Activated naive CD4-positive, alpha-beta T cell treated with Interleukin-2 at 50 U/mL for 16 hours (primary cell): ENCODE data around the gene PPP1R7.
A peak's percentile ranks its signal among the peaks of the same experiment; 100 is the strongest.
"Not testable (repeated sequence)": the region's sequence is repeated elsewhere in the genome, so short reads cannot be mapped to it uniquely, and the experiment has no call there.

Source experiments
- DNase-seq: peaks from one replicate; pipeline ENCODE4 v3.0.0-alpha.2; 2020

PPP1R7 gene, protein sequence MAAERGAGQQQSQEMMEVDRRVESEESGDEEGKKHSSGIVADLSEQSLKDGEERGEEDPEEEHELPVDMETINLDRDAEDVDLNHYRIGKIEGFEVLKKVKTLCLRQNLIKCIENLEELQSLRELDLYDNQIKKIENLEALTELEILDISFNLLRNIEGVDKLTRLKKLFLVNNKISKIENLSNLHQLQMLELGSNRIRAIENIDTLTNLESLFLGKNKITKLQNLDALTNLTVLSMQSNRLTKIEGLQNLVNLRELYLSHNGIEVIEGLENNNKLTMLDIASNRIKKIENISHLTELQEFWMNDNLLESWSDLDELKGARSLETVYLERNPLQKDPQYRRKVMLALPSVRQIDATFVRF

DNA sequence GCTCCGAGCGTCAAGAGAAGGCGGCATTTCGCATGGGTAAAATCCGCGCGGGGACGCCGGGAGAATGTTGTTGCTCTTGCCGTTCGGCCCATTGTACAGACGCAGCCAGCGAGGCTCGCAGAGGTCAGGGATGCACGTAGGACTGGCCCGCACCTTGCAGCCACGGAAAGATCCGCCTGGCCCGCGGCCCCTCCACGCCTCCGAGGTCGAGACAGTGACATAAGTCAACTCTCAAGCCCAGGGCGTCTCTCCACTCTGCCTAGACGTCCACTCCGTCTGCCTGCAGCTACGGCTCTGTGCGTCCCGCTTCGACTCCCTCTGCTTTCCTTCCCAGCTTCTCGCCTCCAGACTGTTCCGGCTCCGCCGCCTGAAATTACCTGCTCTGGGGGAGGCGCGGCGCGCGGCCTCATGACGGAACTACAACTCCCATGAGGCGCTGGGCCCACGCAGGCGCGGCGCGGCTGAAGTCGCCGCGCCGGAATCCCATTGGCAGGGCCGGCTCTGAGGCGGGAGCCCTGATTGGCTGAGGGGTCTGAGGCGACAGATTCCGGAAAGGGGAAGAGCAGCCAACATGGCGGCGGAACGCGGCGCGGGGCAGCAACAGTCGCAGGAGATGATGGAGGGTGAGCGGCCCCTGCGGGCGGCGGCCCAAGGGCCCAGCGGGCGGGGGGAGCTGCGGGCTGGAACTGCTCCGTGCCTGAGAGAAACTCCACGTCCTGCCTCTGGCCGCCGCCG lies at the start of gene PPP1R7:
Gene PPP1R7 (plus strand): TSS at position 543 of the 735 bp plus-strand sequence. CDS start 29 bp downstream, at position 572.
- DNase-seq = peak; percentile 95

DNA sequence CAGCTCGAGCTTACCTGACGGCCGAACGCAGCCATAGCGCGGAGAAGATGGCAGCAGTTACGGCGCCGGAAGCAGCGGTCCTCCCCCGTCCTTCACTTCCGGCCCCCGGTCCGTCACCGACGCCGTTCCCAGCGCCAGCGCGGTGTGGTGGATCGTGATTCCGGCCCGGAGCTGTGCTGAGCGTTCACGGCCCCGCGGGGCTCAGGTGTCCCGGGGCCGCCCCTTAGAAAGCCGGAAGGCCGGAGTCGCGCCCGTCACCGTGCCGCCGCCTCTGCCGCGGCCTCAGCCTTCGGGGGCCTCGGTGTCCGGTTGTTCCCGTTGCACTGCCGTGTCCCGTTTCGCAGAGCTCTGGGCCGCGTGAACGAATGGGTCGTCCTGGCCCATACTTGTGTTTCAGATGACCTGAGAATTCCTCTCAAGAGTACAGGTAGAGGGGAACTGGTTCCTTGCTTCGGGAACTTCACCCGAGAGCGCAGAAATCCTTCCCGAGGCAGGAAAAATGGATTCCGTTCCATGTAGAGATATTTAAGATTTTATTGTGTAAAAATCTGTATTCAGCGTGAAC lies 47.9 kb upstream of the PPP1R7 start, which contains the start of gene MTERF4:
Gene MTERF4 (minus strand): TSS at position 49 of the 565 bp plus-strand sequence. CDS start 14 bp downstream, at position 35.
- peak; percentile 90 for DNase-seq

DNA sequence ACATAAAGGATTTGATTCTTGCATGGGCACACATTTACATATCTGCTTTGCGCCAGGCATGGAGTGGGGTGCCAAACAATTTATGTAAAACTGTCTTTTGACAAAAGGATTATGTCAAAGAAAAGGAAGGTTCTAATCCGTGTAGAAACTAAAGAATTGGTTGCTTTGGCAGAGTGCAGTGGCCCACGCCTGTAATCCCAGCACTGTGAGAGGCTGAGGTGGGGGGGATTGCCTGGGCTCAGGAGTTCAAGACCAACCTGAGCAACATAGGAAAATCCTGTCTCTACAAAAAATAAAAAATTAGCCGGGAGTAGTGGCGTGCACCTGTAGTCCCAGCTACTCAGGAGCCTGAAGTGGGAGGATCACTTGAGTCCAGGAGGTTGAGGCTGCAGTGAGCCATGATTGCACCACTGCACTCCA lies 47.1 kb upstream of the PPP1R7 start:
- no peak for DNase-seq

DNA sequence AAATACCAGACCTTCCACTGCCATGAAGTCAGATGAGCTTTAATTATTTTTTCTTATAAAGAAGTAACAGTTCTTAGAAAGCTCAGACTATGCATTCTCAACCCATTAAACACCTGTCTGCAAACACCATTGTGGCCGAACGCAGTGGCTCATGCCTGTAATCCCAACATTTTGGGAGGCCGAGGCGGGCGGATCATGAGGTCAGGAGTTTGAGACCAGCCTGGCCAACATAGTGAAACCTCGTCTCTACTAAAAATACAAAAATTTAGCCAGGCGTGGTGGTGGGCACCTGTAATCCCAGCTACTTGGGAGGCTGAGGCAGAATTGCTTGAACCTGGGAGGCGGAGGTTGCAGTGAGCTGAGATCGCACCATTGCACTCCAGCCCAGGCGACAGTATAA lies 45.7 kb upstream of the PPP1R7 start:
- DNase-seq = not testable (repeated sequence)

DNA sequence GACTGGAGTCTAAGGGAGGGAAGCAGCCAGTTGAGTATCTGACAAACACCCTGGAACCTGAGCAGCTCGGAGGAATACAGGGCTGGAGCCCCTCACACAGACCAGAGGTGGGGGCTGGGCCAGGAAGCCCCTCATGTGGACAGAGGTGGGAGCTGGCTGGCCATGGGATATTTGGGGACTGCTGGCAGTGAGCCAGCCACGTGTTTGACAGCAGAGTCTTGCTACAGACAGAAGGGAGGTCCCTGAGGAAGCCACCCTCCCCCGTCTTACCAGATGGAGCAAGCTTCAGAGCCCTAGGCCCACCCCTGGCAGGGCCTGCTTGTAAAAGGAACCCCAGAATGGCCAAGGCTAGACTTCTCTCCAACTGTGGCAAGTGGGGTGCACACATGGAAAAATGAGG lies 44.6 kb upstream of the PPP1R7 start:
- no peak for DNase-seq

DNA sequence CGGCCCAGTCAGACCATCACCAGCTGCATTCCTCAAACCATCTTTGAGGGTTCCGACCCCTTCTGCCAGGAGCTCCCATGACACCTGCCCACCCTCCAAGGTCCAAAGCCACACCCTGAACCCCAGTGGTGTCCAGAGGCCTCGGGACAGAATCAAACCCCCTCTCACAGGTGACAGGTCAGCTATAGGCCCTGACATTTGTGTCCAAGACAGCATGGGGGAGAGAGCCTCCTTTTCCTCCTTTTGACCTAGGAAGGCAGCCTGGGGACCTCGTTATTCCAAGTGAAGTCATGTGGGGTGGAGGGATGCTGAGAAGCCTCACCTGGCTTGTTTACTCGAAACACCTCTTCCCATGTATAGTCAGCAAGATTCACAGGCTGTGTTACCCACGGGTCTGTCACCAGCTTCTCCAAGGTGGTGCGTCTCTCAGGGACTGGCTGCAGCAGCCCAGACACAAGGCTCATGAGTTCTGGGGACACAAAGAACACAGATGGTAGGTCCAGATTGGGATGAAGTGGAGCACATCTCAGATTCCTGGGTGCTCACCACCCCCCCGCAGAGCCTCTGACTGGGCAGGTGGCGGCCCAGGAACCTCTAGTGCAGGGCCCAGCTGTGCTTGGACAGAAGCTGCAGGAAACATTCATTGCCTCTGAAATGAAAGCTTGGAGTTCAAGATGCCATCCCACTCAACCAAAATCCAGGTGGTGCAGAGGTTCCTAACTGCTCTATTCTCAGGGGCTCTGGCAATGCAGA lies 43.1 kb upstream of the PPP1R7 start:
- no peak for DNase-seq

DNA sequence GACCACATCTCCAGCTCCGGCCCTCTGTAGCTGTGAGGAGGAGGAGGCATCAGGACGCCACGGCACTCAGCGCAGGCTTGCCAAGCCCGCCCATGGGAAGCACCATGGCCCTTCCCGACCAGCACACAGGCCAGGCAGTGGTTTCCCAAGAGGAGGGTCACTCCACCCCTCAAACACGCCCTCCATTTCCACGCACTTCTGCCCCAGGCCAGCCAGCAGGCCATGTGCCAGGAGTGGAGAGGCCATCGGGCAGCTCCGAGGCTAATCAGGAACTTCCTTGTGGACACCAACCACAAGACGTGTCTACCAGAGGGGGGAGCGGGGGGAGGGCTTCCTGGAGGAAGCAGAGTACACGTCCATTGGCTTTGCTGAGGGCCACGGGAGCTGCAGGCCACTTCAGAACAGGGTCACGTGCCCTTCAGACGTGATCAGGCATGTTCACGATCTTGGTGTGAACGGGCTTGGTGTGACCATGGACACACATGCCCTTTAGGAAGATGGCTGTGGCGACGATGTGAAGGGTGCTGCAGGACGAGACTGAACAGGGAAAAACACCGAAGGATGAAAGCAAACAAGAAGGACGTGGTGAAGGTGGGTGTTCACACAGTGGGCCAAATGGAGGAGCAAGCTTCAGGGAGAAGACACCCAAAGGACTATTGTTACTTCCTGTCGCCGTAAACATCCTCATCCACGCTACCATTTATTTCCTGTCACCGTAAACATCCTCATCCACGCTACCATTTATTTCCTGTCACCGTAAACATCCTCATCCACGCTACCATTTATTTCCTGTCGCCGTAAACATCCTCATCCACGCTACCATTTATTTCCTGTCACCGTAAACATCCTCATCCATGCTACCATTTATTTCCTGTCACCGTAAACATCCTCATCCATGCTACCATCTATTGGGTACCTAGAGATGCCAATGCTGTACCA lies 41.7 kb upstream of the PPP1R7 start:
- no peak for DNase-seq

DNA sequence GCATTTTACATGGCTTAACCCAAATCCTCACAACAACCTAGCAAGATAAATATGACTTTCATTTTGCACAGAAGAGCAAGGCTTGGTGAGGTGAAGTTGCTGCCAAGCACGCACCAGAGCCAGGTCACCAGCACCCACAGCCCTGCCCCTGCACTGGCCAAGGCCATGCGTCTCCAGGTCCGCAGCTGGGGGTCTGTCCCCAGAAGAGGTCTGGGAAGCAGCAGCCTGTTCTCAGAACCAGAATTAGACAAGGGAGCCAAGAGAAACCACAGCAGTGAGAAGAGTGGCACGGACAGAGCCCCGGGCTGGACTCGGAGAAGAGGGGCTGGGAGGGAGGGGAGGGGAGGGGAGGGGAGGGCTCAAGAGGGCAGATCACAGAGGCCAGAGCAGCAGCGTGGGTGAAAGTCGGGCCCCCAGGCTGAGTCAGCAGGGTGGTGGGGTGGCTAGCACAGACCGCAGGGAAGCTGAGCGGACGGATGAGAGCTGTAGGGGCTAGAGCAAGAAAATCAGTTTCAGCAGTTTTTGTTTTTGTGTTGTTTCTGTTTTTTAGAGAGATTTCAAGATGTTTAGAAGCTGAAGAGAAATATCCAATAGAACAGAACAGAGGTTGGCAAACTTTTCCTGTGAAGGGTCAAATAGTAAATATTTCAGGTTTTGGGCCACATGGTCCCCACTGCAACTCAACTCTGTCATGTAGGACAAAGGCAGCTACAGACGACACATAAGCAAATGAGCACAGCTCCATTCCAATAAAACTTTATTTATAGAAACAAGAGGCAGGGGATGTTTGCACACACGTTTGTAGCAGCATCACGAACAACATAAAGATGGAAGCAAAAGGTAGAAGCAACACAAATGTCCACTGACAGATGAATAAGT lies 40.8 kb upstream of the PPP1R7 start:
- no peak for DNase-seq

DNA sequence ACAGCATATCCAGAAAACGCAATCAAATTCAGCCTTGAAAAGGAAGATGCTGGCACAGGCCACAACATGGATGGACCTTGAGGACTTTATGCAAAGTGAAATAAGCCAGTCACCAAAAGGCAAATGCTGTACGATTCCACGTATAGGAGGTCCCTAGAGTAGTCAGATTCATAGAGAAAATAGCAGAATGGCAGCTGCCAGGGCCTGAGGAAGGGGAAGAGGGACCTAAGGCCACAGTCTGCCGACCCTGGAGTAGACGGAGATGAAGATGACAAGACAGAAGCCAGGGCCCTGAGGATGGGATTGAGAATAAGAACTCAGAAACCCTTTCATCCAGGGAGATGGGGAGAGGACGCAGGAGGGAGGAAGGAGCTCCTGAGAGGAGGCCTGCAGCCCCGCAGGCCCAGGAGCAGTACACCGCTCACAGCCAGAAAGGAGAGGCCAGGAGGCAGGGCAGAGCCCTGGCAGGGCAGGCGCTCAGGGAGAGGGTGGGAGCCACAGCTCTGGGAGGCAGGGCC lies 40.1 kb upstream of the PPP1R7 start:
- no peak for DNase-seq

DNA sequence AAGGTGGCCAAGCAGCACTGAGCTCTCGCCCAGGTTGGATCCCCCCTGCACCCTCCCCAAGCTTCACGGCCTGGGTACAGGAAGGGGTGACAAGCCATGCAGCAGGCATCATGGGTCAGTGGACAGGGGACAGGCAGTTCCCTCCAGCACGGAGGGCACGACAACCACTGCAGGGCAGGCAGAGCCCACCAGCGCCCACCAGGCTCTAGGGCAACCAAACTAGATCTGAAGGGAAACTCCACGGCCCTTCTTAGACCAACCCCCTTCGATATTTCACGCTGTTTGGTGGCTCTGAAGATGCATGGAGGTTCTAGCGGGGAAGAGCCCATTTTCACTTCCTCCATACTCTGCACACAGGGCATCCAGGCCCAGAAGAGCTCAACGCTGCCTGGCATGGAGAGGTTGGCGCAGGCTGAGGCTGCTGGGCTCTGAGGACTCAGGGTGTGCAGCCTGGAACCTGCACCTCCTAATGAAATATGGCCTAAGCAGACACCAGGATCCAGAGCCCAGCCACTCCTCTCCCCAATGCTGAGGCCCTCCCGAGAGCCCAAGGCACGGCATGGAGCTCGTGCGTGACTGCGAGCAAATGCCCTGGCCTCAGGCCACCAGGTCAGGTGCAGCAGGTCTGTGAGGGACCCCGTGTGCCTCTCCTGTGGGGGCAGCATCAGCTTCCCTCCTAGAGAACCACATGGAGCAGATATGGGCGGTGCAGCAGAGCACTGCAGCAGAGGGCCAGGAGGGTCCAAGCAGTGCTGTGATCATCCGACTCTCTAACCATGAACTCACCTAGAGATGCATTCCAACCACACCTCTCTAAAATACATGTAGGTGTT lies 39.4 kb upstream of the PPP1R7 start:
- DNase-seq = no peak

DNA sequence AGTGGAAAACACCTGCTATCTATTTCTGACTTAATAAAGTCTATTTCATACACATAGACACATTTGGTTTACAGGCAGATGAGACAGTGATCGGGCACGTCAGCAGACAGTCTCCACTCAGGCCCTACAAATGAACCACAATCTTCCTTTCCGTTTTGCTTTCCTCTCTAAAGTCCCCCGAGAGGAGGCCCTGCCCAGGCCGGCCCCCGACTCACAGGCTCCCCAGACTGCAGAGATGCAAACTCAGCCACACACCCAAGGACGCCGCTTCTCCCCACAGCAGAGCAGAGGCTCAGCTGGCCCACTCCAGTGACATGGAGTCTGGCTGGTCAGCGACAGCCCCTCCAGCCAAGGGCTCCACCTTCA lies 38.8 kb upstream of the PPP1R7 start:
- DNase-seq = no peak

DNA sequence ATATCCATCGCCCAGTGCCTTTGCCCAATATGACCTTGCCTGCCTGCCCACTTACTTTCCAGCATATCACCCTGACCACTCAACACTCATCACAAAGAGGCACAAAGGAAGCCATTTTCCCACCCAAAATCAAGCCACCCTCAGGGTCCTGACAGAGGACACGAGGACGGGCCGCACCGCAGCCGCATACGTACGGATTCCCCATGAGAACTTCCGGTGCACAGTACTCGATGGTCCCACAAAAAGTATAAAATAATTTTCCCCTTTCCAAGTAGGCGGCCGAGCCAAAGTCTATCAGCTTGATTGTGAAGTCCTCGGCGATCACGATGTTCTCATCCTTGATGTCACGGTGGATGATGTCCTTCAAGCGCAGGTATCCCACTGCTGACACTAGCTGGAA lies 38.2 kb upstream of the PPP1R7 start:
- DNase-seq = no peak

DNA sequence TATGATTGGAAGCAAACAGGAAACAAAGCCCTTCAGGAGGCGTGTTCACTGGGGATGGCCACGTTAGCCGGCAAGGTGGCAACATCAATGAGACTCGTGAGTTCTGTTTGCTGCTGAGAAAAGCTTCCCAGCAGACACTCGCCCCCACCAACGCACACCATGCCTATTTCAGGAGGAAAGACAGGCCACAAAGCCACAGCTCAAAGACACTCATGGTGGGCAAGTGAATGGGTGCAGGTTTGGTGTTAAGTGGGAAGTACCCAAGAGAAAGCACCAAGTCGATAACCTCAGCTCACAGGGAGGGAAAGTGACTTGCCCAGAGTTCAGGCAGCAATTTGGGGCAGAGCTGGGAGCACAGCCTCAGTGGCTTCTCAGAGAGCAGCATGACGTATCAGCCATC lies 37.7 kb upstream of the PPP1R7 start:
- DNase-seq = peak; percentile 30

DNA sequence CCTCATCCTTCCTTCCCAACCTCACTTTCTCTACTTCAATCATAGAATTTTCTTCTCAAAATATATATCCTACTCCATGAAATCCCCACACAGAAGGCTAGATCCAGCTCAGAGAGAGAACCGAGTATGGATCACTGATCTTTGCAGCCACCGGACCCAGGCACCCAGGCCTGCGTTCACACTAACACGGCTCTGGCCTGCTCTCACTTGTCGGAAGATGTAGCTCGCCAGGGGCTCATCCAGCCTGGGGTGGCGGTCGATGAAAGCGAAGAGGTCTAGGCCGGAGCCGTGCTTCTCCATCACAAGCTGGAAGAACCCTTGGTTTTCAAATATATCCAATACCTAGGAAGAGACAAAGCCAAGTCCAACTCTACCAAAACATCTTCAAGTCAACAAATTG lies 35.4 kb upstream of the PPP1R7 start:
- DNase-seq = no peak

DNA sequence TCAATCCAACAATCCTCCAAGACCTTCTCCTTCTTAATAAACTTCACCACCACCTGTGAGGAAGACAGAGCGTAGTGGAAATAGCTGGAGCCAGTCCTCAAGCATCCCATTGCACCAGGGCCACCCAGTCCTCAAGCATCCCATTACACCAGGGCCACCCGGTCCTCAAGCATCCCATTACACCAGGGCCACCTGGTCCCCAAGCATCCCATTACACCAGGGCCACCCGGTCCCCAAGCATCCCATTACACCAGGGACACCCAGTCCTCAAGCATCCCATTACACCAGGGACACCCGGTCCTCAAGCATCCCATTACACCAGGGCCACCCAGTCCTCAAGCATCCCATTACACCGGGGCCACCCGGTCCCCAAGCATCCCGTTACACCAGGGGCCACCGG lies 34.9 kb upstream of the PPP1R7 start:
- no peak for DNase-seq

DNA sequence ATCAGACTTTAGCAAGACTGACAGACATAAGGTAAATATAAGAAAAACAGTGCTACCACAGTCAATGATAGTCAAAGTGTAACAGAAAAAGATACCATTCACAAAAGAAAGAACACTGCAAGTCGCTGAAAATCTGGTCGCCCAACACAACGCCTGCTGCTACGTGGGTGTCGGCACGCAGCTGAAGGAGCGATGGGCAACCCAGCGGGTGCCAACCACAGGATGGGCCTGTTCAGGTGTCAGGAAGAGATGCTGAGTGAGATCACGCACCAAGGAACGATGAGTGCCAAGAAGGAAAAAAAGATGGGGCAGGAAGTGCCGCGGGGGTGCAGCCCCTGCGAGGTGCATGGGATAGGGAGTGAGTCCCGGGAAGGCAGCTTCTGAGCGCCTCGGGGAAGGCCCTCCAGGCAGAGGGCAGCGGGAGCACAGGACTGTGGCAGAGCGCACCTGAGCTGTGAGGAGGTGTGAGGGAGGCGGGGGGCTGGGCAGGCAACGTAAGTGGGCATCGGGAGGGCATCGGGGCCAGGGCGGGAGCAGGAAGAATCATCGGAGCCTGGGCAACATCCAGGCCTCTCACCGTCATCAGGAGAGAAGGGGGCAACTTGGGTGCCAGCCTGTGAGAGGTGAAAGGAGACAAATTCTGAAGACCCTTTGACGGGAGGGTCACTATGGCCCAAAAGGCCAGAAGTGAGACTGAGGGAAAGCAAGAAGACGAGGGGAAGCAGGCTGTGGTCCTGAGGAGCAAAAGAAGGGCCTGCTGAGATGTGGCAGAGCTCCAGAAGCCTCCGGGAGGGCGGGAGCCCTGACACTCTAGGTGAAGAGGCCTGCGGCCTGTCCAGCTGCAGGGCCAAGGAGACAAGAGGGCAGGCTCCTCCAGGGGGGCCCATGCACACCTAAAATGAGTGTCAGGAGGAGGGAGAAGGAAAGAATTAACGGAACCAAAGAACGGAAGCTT lies 33.4 kb upstream of the PPP1R7 start:
- no peak for DNase-seq

DNA sequence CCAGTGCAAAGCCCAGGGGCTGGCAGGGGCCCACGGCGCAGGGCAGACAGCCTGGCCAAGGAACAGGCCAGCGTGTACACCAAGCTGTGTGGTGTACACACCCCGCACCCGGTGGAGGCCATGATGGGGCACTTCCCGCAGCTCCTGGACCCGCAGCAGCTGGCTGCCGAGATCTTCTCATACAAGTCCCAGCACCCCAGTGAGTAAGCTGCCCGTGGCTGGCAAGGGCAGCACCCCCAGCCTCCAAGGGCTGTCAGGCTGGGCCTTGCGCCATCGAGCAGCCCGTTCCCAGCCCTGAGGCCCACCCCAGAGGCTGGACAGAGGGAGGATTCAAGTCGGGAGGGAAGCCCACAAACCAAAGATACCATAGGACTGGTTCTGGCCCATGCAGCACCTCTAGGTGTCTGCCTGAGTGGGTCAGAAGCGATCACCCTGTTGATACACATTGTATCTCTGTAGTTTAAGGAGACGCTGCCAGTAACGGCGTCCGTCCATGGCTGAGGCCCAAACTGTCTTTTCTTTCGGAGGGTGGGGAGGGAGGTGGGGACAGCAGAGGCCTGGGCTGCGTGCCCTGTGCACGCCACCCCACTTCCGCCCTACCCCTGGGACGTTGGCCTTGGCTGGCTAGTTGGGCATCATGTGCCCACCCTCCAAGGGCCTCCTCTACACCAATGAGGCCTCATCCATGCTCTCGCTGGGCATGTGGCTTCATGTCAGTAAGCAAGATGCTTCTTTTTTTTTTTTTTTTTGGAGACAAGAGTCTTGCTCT lies 31.3 kb upstream of the PPP1R7 start:
- no peak for DNase-seq

DNA sequence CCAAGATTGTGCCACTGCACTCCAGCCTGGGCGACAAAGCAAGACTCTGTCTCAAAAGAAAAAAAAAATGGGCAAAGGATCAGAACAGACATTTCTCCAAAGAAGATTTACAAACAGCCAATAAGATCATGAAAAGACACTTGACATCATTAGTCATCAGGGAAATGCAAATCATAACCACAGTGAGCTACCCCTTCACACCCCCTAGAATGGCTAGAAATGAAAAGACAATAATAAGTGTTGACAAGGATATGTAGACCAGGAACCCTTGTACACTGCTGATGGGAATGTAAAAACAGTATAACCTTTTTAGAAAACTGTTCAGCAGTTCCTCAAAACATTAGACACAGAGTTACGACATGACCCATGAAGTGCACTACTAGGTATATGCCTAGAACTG lies 29.8 kb upstream of the PPP1R7 start:
- DNase-seq = no peak
